ENCODE data around the gene TUBB3. TPM values are rescaled to one million over a fixed set of nuclear protein-coding genes. Genes with fewer than 3 reads are reported as not detected.
"Not testable (repeated sequence)": the region's sequence is repeated elsewhere in the genome, so short reads cannot be mapped to it uniquely, and the experiment has no call there.

The TUBB3 gene
- 10 to 100 TPM in 1 of 5 donors, 1 to 10 TPM in 4; 3.9 to 11.6 (median 5.9) TPM for polyA plus RNA-seq (ENCODE audit: insufficient read depth in 1 of 5, insufficient read length in 5 of 5, low replicate concordance in 1 of 5)
- long read RNA-seq, donor 1, partial matches to known transcripts, result 0 of 2 reads
- long read RNA-seq, donor 1, other reads (novel, unspliced or antisense), result 0 of 2 reads
- long read RNA-seq, donor 2, result 0 reads
- long read RNA-seq, donor 3, partial matches to known transcripts, result 0 of 2 reads
- long read RNA-seq, donor 3, other reads (novel, unspliced or antisense), result 0 of 2 reads
- long read RNA-seq, donor 4, partial matches to known transcripts, result 0 of 2 reads
- long read RNA-seq, donor 4, other reads (novel, unspliced or antisense), result 0 of 2 reads
- long read RNA-seq, donor 5, partial matches to known transcripts, result 0 of 3 reads
- long read RNA-seq, donor 5, other reads (novel, unspliced or antisense), result 0 of 3 reads
- long read RNA-seq, donor 6, partial matches to known transcripts, result 0 of 2 reads
- long read RNA-seq, donor 6, other reads (novel, unspliced or antisense), result 0 of 2 reads
- long read RNA-seq, donor 7, partial matches to known transcripts, result 0 of 2 reads
- long read RNA-seq, donor 7, other reads (novel, unspliced or antisense), result 0 of 2 reads
- long read RNA-seq, donor 8, partial matches to known transcripts, result 0 of 1 reads
- long read RNA-seq, donor 8, other reads (novel, unspliced or antisense), result 0 of 1 reads

DNA sequence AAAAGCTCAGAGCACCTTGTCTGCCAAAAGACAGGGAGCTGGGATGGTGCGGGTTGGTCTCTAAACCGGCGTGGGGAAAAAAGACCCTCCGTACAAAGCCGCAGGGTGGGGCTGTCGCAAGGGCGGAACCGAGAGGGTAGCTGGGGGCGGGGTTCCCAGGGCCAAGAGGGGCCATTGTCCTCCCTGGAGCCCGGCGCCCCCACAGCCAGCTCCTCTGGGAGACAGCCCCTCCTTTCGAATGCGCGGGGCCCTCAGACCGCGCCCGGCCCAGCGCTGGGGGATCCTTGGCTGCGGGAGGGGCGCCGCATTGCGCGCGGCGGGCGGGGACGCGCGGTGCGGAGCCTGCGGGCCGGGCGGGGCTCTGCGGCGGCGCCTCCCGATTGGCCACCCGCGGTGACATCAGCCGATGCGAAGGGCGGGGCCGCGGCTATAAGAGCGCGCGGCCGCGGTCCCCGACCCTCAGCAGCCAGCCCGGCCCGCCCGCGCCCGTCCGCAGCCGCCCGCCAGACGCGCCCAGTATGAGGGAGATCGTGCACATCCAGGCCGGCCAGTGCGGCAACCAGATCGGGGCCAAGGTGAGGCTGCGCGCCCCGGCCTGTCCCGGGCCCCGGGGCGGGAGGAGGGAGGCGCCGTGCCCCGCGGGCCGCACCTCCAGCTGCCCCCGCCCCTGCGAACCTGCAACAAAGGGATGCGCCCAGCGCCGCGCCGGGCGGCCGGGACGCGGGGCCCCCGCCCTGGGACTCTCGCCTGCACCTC is at the start of gene TUBB3:
Gene TUBB3 (plus strand): TSS at position 459 of the 756 bp plus-strand sequence. CDS start 60 bp downstream, at position 519.
- peak in 1 of 2 donors; percentile 40 for DNase-seq

GRCh38 chr16:89873972-89874689 is 49.0 kb upstream of the TUBB3 start:
- peak; percentile 95 for DNase-seq

DNA sequence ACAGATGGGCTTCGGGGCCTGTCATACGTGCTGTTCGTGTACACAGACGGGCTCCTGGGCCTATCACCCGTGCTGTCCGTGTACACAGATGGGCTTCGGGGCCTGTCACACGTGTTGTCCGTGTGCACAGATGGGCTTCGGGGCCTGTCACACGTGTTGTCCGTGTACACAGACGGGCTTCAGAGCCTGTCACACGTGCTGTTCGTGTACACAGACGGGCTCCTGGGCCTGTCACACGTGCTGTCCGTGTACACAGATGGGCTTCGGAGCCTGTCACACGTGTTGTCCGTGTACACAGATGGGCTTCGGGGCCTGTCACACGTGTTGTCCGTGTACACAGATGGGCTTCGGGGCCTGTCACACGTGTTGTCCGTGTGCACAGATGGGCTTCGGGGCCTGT is 44.0 kb upstream of the TUBB3 start:
- DNase-seq, result not testable (repeated sequence)

DNA sequence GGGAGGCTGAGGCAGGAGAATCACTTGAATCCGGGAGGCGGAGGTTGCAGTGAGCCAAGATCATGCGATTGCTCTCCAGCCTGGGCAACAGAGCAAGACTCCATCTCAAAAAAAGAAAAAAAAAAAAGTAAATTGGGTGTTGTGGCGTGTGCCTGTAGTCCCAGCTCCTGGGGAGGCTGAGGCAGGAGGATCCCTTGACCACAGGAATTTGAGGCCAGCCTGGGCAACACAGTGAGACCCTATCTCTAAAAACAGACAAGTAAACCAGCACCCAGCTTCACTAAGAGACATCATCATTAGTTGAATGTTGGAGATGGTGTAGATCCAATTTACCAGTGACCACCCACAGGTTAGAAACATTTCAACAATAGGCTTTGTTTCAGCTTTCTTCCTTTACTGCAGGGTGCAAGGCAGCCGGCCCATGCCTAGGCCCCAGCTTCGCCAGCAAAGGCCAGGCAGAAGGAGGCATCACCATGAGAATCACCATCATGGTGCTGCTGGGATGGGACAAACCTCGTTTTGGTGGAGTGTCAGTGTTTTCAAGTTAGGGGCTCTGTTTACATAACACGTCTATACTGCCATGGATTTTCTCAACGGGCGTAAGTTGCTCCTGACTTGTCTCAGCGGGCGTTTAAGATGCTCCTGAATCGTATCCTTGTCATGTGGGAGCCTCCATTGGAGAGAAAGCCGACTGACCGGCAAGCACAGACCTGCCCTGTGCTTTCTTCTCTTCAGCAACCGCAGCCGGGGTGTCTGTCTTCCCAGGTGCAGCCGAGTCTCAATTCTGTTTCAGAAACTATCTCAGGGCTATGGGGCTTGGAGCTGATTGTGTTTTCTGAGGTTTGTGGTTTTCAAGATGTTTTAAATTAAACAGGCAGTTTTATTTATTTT is 42.4 kb upstream of the TUBB3 start:
- no peak for DNase-seq

DNA sequence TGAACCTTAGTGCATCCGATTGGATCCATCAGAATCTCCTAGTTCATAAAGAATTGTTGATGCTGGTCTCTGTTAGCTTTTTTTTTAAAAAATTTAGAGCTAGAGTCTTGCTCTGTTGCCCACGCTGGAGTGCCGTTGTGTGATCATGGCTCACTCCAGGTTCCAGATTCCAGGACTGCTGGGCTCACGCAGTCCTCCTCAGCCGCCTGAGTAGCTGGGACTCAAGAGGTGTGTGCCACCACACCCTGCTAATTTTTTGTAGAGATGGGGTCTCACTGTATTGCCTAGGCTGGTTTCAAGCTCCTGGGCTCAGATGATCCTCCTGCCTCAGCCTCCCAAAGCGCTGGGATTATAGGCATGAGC is 41.8 kb upstream of the TUBB3 start:
- no peak for DNase-seq

DNA sequence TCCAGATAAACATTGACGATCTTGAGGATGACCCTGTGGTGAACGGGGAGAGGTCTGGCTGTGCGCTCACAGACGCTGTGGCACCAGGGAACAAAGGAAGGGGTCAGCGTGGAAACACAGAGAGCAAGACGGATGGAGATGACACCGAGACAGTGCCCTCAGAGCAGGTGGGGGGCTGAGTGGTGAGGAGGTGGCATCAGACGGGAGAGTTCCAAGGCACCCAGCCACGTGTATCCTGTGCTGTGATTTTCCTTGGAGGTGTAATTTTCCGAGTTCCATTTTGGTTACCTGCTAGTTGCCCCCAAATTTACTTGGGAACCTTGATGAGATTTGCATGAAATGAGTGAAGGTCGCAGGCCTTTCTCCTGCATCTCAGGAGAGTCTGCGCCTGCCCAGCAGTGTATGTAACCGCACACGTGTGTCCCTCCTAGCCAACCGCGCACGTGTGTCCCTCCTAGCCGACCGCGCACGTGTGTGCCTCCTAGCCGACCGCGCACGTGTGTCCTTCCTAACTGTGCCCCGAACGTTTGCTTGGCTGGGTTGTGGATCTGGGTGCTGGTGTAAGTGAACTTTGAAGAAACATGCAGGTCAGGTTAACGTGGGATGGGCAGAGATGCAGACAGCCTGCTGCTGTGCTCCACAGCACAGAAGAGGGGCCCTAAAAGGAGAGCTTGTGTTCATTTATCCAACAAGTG is 39.6 kb upstream of the TUBB3 start:
- no peak for DNase-seq

DNA sequence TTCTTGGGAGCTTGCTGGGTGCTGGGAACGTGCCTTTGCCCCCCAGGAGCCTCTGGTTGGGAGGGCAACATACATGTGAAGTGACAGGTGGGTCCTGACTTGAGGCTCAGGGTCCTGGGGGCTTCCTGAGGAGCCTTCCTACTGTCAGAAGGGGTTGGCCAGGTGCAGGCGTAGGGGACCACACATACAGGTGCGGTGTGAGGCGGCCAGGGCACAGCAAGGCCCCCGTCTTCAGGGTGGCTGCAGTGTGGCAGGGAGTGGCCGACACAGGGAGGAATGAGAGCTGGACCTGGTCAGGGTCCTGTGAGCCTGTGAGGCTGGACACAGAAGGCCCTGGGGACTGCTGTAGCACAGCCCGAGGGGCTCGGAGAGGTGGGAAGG is 39.1 kb upstream of the TUBB3 start:
- no peak for DNase-seq

DNA sequence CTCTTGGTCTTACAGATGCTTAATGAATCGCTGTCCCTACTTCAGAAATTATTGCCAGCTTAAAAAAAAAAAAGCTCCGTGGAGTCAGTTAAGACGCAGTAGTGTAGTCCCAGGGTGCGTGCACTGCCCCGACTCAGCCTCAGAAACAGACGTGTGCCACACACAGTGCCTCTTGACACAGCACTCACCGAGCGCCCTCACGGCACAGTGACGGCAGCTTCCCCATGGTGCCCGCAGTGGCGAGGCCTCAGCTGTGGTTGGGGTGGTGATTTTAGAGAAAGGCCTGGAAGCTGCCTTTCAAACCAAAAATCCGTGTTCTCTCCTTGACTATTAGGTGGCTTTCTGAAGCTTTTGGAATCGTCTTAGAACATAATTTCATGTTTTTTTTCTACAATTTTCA is 35.9 kb upstream of the TUBB3 start:
- no peak for DNase-seq

DNA sequence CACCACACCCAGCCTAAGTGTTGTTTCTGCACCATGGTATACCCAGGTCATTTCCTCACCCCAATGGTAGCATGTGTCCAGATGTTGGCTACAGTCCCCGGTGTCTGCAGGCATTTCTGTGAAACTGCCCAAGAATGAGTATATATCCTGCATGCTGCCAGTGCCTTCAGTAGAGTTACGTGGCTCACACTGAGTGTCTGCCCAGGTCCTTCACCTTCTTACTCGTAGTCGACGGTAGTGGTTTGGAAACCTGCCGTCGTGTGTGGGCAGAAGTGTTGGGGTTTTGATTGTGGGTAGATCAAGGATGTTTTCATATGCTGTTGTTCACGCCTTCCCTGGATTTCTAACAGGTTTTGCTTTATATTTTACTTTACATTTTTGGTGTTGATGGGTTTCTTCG is 32.9 kb upstream of the TUBB3 start:
- no peak for DNase-seq

- no peak for DNase-seq
Measured at GRCh38 chr16:89890886-89891657, 32.1 kb upstream of the TUBB3 start.

DNA sequence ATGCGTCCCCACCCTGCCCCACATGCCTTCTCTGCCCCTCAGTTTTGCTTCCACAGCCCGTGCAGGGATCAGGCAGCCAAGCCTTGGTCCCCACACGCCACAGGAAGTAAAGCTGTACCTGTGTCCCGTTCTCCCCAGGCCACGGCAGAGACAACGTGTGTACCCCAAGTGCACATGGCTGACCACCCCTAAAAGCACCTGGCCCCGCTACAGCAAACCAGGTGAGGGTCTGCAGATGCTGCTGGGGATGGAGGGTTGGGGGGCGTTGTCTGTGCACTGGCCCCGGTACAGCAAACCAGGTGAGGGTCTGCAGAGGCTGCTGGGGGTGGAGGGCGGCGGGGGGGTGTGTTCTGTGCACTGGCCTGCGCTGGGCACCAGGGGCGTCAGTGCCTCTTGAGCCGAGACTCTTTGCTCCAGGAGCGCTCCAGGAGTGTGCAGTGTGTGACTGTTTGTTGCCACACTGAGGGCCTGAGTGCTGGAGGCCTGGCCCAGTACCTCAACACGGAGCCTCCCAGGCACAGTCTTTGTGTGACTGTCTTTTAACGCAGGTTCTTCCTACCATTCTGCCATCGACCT is 31.0 kb upstream of the TUBB3 start:
- DNase-seq, result no peak

DNA sequence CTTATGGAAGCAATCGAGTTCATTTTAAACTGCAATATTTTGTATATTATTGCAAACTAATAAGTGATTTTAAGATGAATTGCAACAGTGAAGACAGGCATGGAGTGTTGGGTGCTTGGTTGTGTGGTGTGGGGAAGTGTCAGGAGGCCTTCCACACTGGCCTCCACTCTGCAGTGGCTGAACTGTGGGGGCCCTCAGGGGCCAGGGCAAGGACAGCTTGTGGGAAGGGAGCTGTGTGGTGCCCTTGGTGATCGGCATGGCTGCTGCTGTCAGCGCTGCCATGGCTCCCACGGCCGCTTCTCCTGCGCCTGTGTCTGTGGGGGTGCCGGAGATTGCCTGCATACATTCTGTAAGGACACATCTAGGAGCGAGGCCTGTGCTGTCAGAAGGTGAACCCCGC is 30.5 kb upstream of the TUBB3 start:
- no peak for DNase-seq

DNA sequence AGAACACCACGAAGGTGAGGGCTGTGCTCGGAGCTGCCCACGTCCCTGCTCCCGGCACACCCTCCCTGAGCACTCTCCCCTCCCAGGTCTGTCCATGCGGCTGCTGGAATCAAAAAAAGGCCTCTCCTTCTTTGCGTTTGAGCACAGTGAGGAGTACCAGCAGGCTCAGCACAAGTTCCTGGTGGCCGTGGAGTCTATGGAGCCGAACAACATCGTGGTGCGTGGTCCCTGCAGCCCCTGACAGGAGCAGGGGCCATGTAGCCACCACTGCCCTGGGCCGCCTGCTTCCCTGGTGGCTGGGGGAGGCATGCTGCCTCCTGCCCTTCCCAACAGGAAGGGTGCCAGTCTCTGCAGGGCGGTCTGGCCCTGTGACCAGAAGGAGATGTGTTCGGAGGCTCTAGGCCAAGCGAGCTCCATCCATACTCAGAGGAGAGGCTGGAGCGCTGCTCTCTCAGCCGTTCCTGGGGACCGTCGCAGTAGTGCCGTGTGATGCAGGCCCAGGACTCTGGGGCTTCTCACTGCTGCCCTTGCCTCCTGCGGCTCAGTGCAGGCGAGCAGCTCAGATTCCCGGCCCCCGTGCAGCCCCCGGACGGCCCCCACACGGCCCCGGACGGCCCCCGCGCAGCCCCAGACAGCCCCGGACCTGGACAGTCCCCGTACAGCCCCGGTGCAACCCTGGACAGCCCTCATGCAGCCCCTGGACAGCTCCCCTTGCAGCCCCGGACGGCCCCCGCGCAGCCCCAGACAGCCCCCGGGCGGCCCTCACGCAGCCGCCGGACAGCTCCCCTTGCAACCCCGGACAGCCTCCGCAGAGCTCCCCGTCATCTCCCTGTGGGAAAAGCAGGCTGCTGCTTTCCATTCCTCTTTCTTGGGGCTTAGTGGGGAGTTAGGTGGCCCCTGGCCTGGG is 29.2 kb upstream of the TUBB3 start:
- DNase-seq, result no peak

GRCh38 chr16:89895482-89896250 is 27.5 kb upstream of the TUBB3 start:
- no peak for DNase-seq

DNA sequence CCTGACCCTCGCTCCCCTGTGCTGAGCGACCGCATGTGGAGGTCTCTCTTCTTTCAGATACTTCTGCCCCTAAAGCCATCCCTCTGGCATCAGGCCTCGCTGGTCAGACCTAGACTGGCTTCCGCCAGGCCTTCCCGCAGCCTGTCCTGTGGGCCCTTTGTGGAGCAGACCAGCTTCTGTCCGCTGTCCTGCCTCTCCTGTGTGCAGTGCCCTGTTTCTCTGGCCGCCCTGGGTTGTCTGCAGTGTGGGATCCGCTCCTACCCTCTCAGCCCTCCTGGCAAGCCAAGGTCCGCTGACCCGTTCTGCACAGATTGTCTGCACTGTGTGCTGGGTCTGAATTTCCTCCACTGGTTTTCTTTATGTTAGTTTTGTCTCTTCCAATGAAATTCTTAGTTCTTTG is 25.9 kb upstream of the TUBB3 start:
- DNase-seq, result no peak

DNA sequence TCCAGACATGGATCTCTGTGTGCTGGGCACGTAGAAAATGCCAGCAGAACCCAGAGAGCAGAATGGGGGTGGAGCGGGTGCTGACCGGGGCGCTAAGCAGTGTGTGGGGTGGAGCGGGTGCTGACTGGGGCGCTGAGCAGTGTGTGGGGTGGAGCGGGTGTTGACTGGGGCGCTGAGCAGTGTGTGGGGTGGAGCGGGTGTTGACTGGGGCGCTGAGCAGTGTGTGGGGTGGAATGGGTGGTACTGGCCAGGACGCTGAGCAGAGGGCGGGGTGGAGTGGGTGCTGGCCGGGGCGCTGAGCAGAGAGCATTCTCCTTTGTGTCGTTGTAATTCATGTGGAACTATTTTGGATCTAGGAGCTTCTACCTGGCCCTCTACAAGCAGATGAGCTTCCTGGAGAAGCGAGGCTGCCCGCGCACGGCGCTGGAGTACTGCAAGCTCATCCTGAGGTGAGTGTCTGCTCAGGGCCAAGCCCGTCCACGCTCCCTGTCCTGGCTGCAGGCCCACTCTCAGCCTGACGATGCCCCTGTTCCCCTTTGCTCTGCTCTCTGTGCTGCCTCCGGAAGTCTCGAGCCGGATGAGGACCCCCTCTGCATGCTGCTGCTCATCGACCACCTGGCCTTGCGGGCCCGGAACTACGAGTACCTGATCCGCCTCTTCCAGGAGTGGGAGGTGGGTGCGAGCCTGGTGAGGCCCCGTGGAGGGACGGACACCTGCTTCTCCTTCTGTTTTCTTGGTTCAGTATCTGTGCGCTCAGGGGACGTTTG is 24.8 kb upstream of the TUBB3 start:
- no peak for DNase-seq
